GM23338 (cell line): ENCODE data around the gene RNASEH2C. TPM values are rescaled to one million over a fixed set of nuclear protein-coding genes. Genes with fewer than 3 reads are reported as not detected.

ENCODE experiments used
- ATAC-seq: fragments of 200-7000 bp; cut with Tn5 transposase; 3 replicates; pipeline ENCODE4 v1.9.1; 2020
- DNase-seq: peaks from one replicate; pipeline ENCODE4 v3.0.0-alpha.2; 2015; ENCODE audit warnings: low spot score
- H2AFZ ChIP-seq: fragments of 200-600 bp; sonication (generic); 2 replicates; pipeline ENCODE4 v1.8.0; 2016; ENCODE audit warnings: antibody characterized with exemption, mild to moderate bottlenecking, moderate library complexity
- H3F3A ChIP-seq: fragments of 200-600 bp; sonication (generic); replicated peaks from 2 replicates; pipeline ENCODE4 v1.8.0; 2017; ENCODE audit warnings: antibody characterized with exemption, mixed run types, low read depth
- H3K27ac ChIP-seq: fragments of 200-600 bp; sonication (generic); 2 replicates; pipeline ENCODE4 v1.6.1; 2016; ENCODE audit warnings: low read depth
- H3K27me3 ChIP-seq: fragments of 200-600 bp; sonication (generic); 2 replicates; pipeline ENCODE4 v1.8.0; 2016; ENCODE audit warnings: mild to moderate bottlenecking, mixed run types, moderate library complexity; ENCODE audit not compliant: insufficient read depth
- H3K36me3 ChIP-seq: fragments of 200-600 bp; sonication (generic); 2 replicates; pipeline ENCODE4 v1.8.0; 2016; ENCODE audit warnings: mild to moderate bottlenecking; ENCODE audit not compliant: insufficient read depth
- H3K4me1 ChIP-seq: fragments of 200-600 bp; sonication (generic); 2 replicates; pipeline ENCODE4 v1.8.0; 2016; ENCODE audit warnings: mild to moderate bottlenecking, moderate library complexity; ENCODE audit not compliant: insufficient read depth
- H3K4me2 ChIP-seq: fragments of 200-600 bp; sonication (generic); 2 replicates; pipeline ENCODE4 v1.7.1; 2017; ENCODE audit warnings: mixed run types
- H3K4me3 ChIP-seq: fragments of 200-600 bp; sonication (generic); 2 replicates; pipeline ENCODE4 v1.6.1; 2016; ENCODE audit warnings: mixed run types
- H3K79me2 ChIP-seq: fragments of 200-600 bp; sonication (generic); replicated peaks from 2 replicates; pipeline ENCODE4 v1.8.0; 2017; ENCODE audit warnings: mild to moderate bottlenecking; ENCODE audit not compliant: insufficient read depth
- H3K9me2 ChIP-seq: fragments of 200-600 bp; sonication (generic); 2 replicates; pipeline ENCODE4 v1.8.0; 2017; ENCODE audit not compliant: insufficient read depth
- H4K20me1 ChIP-seq: fragments of 200-600 bp; sonication (generic); replicated peaks from 2 replicates; pipeline ENCODE4 v1.8.0; 2017; ENCODE audit warnings: mild to moderate bottlenecking; ENCODE audit not compliant: insufficient read depth
- H3K27ac Mint-ChIP-seq: 2 replicates; pipeline ENCODE4 v1.8.0; 2020; ENCODE audit warnings: inconsistent platforms, mild to moderate bottlenecking, moderate library complexity, mixed read lengths
- H3K27me3 Mint-ChIP-seq: 3 replicates; pipeline ENCODE4 v1.8.0; 2022; ENCODE audit warnings: low read depth, mild to moderate bottlenecking, moderate library complexity, mixed read lengths, inconsistent platforms; ENCODE audit not compliant: insufficient read depth, poor library complexity
- H3K36me3 Mint-ChIP-seq: 3 replicates; pipeline ENCODE4 v1.8.0; 2021; ENCODE audit warnings: low read depth, mild to moderate bottlenecking, inconsistent platforms, moderate library complexity, mixed read lengths
- H3K4me1 Mint-ChIP-seq: 3 replicates; pipeline ENCODE4 v1.8.0; 2020; ENCODE audit warnings: mild to moderate bottlenecking, inconsistent platforms, mixed read lengths
- H3K4me3 Mint-ChIP-seq: 3 replicates; pipeline ENCODE4 v1.8.0; 2021; ENCODE audit warnings: moderate library complexity, mild to moderate bottlenecking, inconsistent platforms, mixed read lengths
- H3K9me3 Mint-ChIP-seq: 3 replicates; pipeline ENCODE4 v1.8.0; 2020; ENCODE audit warnings: moderate library complexity, mild to moderate bottlenecking, inconsistent platforms, mixed read lengths
- CREB1 ChIP-seq: fragments of 250-450 bp; sonication (Bioruptor Pico); IDR thresholded peaks from 2 replicates; pipeline ENCODE4 v1.5.0; 2020; ENCODE audit warnings: low read depth, mild to moderate bottlenecking, moderate library complexity
- EZH2 ChIP-seq: fragments of 200-600 bp; sonication (generic); IDR thresholded peaks from one replicate; pipeline ENCODE4 v1.8.0; 2017; ENCODE audit warnings: antibody characterized with exemption, mild to moderate bottlenecking, low read depth; ENCODE audit not compliant: unreplicated experiment
- EZH2phosphoT487 ChIP-seq: fragments of 200-600 bp; sonication (generic); IDR thresholded peaks from one replicate; pipeline ENCODE4 v1.8.1; 2018; ENCODE audit warnings: antibody characterized with exemption; ENCODE audit not compliant: unreplicated experiment
- JUNB ChIP-seq: IDR thresholded peaks from one replicate; pipeline ENCODE4 v1.6.1; 2016; ENCODE audit warnings: antibody characterized with exemption; ENCODE audit not compliant: unreplicated experiment
- NANOG ChIP-seq: IDR thresholded peaks from 2 replicates; pipeline ENCODE4 v1.6.1; 2016; ENCODE audit warnings: antibody characterized with exemption, borderline replicate concordance
- POLR2AphosphoS5 ChIP-seq: IDR thresholded peaks from 2 replicates; pipeline ENCODE4 v1.6.1; 2016; ENCODE audit warnings: antibody characterized with exemption, low read depth
- STAT1 ChIP-seq: IDR thresholded peaks from one replicate; pipeline ENCODE4 v1.6.1; 2016; ENCODE audit warnings: antibody characterized with exemption; ENCODE audit not compliant: unreplicated experiment
- ZNF114 ChIP-seq: fragments of 250-450 bp; sonication (Bioruptor Pico); IDR thresholded peaks from 2 replicates; pipeline ENCODE4 v1.5.0; 2020; ENCODE audit warnings: mild to moderate bottlenecking, moderate library complexity
- ZNF331 ChIP-seq: fragments of 250-450 bp; sonication (Bioruptor Pico); IDR thresholded peaks from 2 replicates; pipeline ENCODE4 v1.5.0; 2020; ENCODE audit warnings: low read depth, mild to moderate bottlenecking, moderate library complexity
- polyA plus RNA-seq: library from polyadenylated mRNA; unstranded; fragments of >200 nt; fragmentation: Nextera tagmentation; extraction: Ambion mirVana; gene quantifications from 2 replicates; pipeline ENCODE4 v1.2.1, GENCODE V29; 2016
- total RNA-seq: library from RNA; depleted of rRNA; stranded (reverse); fragments of >200 nt; shearing (Covaris generic); gene quantifications from 2 replicates; pipeline ENCODE4 v1.2.3, GENCODE V29; 2014
- TF ChIP-seq, protein P1 (sequence below): IDR thresholded peaks from one replicate; pipeline ENCODE4 v1.6.1; 2018; ENCODE audit warnings: antibody characterized with exemption; ENCODE audit not compliant: unreplicated experiment
- TF ChIP-seq, protein P2 (sequence below), 2 experiments: fragments of 200-600 bp in 1 of 2; sonication (generic) in 1 of 2; conservative IDR thresholded peaks; 2 replicates each; pipeline versions ENCODE4 v1.5.1 to v1.6.1; 2016 to 2017; ENCODE audit warnings: antibody characterized with exemption in 2 of 2, low read depth in 2 of 2, mild to moderate bottlenecking in 2 of 2, moderate library complexity in 1 of 2
- TF ChIP-seq, protein P3 (sequence below): IDR thresholded peaks from 2 replicates; pipeline ENCODE4 v1.6.1; 2016; ENCODE audit warnings: antibody characterized with exemption
- TF ChIP-seq, protein P4 (sequence below): fragments of 250-450 bp; sonication (Bioruptor Pico); IDR thresholded peaks from 2 replicates; pipeline ENCODE4 v1.5.0; 2020; ENCODE audit warnings: mild to moderate bottlenecking, moderate library complexity

Gene RNASEH2C
- total and polyA plus RNA-seq, 2 experiments from 2014 or later = 37.8 to 73.2 TPM

DNA sequence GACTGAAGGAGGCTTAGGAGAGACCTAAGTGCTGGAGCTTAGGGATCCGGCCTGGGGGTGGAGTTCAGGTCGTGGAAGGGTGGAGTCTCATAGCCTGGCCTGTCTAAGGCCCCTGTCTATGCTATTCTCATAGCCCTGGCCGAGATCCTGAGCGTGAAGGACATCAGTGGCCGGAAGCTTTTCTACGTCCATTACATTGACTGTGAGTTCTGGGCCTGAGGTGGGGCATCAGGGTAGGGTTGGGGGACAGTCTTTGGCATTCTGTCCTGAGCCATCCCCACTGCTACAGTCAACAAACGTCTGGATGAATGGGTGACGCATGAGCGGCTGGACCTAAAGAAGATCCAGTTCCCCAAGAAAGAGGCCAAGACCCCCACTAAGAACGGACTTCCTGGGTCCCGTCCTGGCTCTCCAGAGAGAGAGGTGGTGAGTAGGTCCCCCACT lies 7.9 kb downstream of the RNASEH2C start:
- Mint-ChIP-seq H3K9me3 (no peaks in the 10 kb centered on the region; the same call in 2 of the 3 replicates), H3K4me3 (peak overlapping the region; percentile 90)
- no peak; the same call in 2 of the 3 replicates for ATAC-seq

More for the DNA sequence above, 7.9 kb downstream of the RNASEH2C start:
- TF ChIP-seq NANOG (no peak), CREB1 (CRISPR knock-in tag) (no peak), EZH2phosphoT487 (no peak), ZNF331 (CRISPR knock-in tag) (no peak), ZNF114 (CRISPR knock-in tag) (no peak), EZH2 (no peak), POLR2AphosphoS5 (no peak), STAT1 (no peak), JUNB (no peak)
- TF ChIP-seq, protein P1, sequence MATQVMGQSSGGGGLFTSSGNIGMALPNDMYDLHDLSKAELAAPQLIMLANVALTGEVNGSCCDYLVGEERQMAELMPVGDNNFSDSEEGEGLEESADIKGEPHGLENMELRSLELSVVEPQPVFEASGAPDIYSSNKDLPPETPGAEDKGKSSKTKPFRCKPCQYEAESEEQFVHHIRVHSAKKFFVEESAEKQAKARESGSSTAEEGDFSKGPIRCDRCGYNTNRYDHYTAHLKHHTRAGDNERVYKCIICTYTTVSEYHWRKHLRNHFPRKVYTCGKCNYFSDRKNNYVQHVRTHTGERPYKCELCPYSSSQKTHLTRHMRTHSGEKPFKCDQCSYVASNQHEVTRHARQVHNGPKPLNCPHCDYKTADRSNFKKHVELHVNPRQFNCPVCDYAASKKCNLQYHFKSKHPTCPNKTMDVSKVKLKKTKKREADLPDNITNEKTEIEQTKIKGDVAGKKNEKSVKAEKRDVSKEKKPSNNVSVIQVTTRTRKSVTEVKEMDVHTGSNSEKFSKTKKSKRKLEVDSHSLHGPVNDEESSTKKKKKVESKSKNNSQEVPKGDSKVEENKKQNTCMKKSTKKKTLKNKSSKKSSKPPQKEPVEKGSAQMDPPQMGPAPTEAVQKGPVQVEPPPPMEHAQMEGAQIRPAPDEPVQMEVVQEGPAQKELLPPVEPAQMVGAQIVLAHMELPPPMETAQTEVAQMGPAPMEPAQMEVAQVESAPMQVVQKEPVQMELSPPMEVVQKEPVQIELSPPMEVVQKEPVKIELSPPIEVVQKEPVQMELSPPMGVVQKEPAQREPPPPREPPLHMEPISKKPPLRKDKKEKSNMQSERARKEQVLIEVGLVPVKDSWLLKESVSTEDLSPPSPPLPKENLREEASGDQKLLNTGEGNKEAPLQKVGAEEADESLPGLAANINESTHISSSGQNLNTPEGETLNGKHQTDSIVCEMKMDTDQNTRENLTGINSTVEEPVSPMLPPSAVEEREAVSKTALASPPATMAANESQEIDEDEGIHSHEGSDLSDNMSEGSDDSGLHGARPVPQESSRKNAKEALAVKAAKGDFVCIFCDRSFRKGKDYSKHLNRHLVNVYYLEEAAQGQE = no peak
- TF ChIP-seq, protein P2, sequence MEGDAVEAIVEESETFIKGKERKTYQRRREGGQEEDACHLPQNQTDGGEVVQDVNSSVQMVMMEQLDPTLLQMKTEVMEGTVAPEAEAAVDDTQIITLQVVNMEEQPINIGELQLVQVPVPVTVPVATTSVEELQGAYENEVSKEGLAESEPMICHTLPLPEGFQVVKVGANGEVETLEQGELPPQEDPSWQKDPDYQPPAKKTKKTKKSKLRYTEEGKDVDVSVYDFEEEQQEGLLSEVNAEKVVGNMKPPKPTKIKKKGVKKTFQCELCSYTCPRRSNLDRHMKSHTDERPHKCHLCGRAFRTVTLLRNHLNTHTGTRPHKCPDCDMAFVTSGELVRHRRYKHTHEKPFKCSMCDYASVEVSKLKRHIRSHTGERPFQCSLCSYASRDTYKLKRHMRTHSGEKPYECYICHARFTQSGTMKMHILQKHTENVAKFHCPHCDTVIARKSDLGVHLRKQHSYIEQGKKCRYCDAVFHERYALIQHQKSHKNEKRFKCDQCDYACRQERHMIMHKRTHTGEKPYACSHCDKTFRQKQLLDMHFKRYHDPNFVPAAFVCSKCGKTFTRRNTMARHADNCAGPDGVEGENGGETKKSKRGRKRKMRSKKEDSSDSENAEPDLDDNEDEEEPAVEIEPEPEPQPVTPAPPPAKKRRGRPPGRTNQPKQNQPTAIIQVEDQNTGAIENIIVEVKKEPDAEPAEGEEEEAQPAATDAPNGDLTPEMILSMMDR (conservative IDR thresholded peaks at IDR 0.05; ENCODE audit: low read depth in 2 of 2) = no peak
- TF ChIP-seq, protein P3, sequence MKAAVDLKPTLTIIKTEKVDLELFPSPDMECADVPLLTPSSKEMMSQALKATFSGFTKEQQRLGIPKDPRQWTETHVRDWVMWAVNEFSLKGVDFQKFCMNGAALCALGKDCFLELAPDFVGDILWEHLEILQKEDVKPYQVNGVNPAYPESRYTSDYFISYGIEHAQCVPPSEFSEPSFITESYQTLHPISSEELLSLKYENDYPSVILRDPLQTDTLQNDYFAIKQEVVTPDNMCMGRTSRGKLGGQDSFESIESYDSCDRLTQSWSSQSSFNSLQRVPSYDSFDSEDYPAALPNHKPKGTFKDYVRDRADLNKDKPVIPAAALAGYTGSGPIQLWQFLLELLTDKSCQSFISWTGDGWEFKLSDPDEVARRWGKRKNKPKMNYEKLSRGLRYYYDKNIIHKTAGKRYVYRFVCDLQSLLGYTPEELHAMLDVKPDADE = no peak
- TF ChIP-seq, protein P4, sequence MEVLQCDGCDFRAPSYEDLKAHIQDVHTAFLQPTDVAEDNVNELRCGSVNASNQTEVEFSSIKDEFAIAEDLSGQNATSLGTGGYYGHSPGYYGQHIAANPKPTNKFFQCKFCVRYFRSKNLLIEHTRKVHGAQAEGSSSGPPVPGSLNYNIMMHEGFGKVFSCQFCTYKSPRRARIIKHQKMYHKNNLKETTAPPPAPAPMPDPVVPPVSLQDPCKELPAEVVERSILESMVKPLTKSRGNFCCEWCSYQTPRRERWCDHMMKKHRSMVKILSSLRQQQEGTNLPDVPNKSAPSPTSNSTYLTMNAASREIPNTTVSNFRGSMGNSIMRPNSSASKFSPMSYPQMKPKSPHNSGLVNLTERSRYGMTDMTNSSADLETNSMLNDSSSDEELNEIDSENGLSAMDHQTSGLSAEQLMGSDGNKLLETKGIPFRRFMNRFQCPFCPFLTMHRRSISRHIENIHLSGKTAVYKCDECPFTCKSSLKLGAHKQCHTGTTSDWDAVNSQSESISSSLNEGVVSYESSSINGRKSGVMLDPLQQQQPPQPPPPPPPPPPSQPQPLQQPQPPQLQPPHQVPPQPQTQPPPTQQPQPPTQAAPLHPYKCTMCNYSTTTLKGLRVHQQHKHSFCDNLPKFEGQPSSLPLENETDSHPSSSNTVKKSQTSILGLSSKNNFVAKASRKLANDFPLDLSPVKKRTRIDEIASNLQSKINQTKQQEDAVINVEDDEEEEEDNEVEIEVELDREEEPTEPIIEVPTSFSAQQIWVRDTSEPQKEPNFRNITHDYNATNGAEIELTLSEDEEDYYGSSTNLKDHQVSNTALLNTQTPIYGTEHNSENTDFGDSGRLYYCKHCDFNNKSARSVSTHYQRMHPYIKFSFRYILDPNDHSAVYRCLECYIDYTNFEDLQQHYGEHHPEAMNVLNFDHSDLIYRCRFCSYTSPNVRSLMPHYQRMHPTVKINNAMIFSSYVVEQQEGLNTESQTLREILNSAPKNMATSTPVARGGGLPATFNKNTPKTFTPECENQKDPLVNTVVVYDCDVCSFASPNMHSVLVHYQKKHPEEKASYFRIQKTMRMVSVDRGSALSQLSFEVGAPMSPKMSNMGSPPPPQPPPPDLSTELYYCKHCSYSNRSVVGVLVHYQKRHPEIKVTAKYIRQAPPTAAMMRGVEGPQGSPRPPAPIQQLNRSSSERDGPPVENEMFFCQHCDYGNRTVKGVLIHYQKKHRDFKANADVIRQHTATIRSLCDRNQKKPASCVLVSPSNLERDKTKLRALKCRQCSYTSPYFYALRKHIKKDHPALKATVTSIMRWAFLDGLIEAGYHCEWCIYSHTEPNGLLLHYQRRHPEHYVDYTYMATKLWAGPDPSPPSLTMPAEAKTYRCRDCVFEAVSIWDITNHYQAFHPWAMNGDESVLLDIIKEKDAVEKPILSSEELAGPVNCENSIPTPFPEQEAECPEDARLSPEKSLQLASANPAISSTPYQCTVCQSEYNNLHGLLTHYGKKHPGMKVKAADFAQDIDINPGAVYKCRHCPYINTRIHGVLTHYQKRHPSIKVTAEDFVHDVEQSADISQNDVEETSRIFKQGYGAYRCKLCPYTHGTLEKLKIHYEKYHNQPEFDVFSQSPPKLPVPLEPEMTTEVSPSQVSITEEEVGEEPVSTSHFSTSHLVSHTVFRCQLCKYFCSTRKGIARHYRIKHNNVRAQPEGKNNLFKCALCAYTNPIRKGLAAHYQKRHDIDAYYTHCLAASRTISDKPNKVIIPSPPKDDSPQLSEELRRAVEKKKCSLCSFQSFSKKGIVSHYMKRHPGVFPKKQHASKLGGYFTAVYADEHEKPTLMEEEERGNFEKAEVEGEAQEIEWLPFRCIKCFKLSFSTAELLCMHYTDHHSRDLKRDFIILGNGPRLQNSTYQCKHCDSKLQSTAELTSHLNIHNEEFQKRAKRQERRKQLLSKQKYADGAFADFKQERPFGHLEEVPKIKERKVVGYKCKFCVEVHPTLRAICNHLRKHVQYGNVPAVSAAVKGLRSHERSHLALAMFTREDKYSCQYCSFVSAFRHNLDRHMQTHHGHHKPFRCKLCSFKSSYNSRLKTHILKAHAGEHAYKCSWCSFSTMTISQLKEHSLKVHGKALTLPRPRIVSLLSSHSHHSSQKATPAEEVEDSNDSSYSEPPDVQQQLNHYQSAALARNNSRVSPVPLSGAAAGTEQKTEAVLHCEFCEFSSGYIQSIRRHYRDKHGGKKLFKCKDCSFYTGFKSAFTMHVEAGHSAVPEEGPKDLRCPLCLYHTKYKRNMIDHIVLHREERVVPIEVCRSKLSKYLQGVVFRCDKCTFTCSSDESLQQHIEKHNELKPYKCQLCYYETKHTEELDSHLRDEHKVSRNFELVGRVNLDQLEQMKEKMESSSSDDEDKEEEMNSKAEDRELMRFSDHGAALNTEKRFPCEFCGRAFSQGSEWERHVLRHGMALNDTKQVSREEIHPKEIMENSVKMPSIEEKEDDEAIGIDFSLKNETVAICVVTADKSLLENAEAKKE (CRISPR knock-in tag) = no peak
- peak overlapping the region; percentile 90 for H3K4me3 ChIP-seq
- no peaks in the 10 kb centered on the region for H3K27me3 ChIP-seq
- peak overlapping the region; percentile 89 for H3K4me2 ChIP-seq
- no peaks in the 10 kb centered on the region for H3K9me2 ChIP-seq
- Mint-ChIP-seq H3K27ac (peak overlapping the region; percentile 99), H3K4me1 (peaks cover 9% of the 10 kb centered on the region; the same call in 2 of the 3 replicates), H3K27me3 (peaks cover 12% of the 10 kb centered on the region), H3K36me3 (peaks cover 50% of the 10 kb centered on the region)
- no peak for DNase-seq
- H2AFZ ChIP-seq = no peak overlapping the region
- no peaks in the 10 kb centered on the region for H4K20me1 ChIP-seq
- no peaks in the 10 kb centered on the region for H3K4me1 ChIP-seq
- H3K36me3 ChIP-seq = peaks cover 22% of the 10 kb centered on the region; the same call in 1 of the 2 replicates
- H3K27ac ChIP-seq = no peak overlapping the region
- 0 out of 2 replicates have a peak, but pooled peaks cover 2% of the 10 kb centered on the region for H3F3A ChIP-seq
- H3K79me2 ChIP-seq = peaks cover 5% of the 10 kb centered on the region; the same call in 1 of the 2 replicates
